CD4-positive, alpha-beta T cell (primary cell): ENCODE measurements around the gene AKAP9. TPM values are rescaled to one million over a fixed set of nuclear protein-coding genes. Genes with fewer than 3 reads are reported as not detected.
A peak's percentile ranks its signal among the peaks of the same experiment; 100 is the strongest.
"Not testable (repeated sequence)": the region's sequence is repeated elsewhere in the genome, so short reads cannot be mapped to it uniquely, and the experiment has no call there.

Experiments used
- ATAC-seq: fragments of 200-7000 bp; cut with Tn5 transposase; one replicate; pipeline ENCODE4 v1.10.0; 2022; ENCODE audit warnings: mild to moderate bottlenecking; ENCODE audit not compliant: poor library complexity
- CTCF ChIA-PET: fragments of 350-600 bp; sonication (Branson Sonifier 250); formaldehyde crosslinking; loops from one replicate; lab custom pipeline; 2021; ENCODE audit warnings: antibody characterized with exemption, inconsistent platforms; lab: Charles Lee
- POLR2A ChIA-PET: fragments of 350-600 bp; sonication (Branson Sonifier 250); formaldehyde crosslinking; loops from one replicate; lab custom pipeline; 2021; ENCODE audit warnings: antibody characterized with exemption, inconsistent platforms; lab: Charles Lee
- DNase-seq, 14 experiments: peaks; one replicate each; pipeline ENCODE4 v3.0.0-alpha.2; 2013 to 2020; ENCODE audit warnings: mixed read lengths in 2 of 14
- H3K27ac ChIP-seq, 2 donors: one replicate each; pipeline versions ENCODE4 v1.5.1 to v1.7.0; 2013; ENCODE audit warnings: low read length in 2 of 2, low read depth in 1 of 2, mild to moderate bottlenecking in 1 of 2
- H3K27me3 ChIP-seq, 2 experiments: 1 replicate in 1 of 2; 2 replicates in 1 of 2; pipeline versions ENCODE4 v1.6.1 to v1.7.0; 2013; ENCODE audit warnings: low read length in 2 of 2, control low read depth in 1 of 2, mild to moderate bottlenecking in 1 of 2, moderate library complexity in 1 of 2; ENCODE audit not compliant: insufficient read depth in 2 of 2, control insufficient read depth in 1 of 2
- H3K36me3 ChIP-seq: one replicate; pipeline ENCODE4 v1.6.1; 2013; ENCODE audit warnings: low read length, control low read depth; ENCODE audit not compliant: insufficient read depth
- H3K4me1 ChIP-seq: one replicate; pipeline ENCODE4 v1.6.1; 2013; ENCODE audit warnings: low read length, control low read depth; ENCODE audit not compliant: insufficient read depth
- H3K4me3 ChIP-seq: one replicate; pipeline ENCODE4 v1.5.1; 2013; ENCODE audit warnings: mild to moderate bottlenecking, low read length, moderate library complexity
- H3K9me3 ChIP-seq, 2 experiments: 1 replicate in 1 of 2; 2 replicates in 1 of 2; pipeline versions ENCODE4 v1.6.1 to v1.7.0; 2013; ENCODE audit warnings: low read length in 2 of 2, mild to moderate bottlenecking in 2 of 2, control low read depth in 1 of 2, moderate library complexity in 1 of 2; ENCODE audit not compliant: control insufficient read depth in 1 of 2, insufficient read depth in 1 of 2
- H3K27ac Mint-ChIP-seq: one replicate; pipeline ENCODE4 v1.8.0; 2020; ENCODE audit warnings: mixed read lengths
- H3K27me3 Mint-ChIP-seq: one replicate; pipeline ENCODE4 v1.8.0; 2021; ENCODE audit warnings: mixed read lengths
- H3K36me3 Mint-ChIP-seq: one replicate; pipeline ENCODE4 v1.8.0; 2021; ENCODE audit warnings: low read depth, mixed read lengths
- H3K4me1 Mint-ChIP-seq: one replicate; pipeline ENCODE4 v1.8.0; 2021; ENCODE audit warnings: low read depth, mixed read lengths
- H3K4me3 Mint-ChIP-seq: one replicate; pipeline ENCODE4 v1.8.0; 2020; ENCODE audit warnings: mild to moderate bottlenecking, mixed read lengths
- H3K9me3 Mint-ChIP-seq: one replicate; pipeline ENCODE4 v1.8.0; 2020; ENCODE audit warnings: mixed read lengths
- CTCF ChIP-seq: fragments of 200-600 bp; IDR thresholded peaks from one replicate; pipeline ENCODE4 v1.8.0; 2022; ENCODE audit warnings: antibody characterized with exemption, mild to moderate bottlenecking
- intact Hi-C, 2 experiments: fragments of 100-400 bp; cut with DNase I in 1 of 2; cut with micrococcal nuclease in 1 of 2; formaldehyde crosslinking; loops; one replicate each; pipeline versions ENCODE4 v1.15.1 to v1.9.0; 2023 to 2025; cut with DNase I, micrococcal nuclease
- total RNA-seq, 174 experiments: library from RNA in 2 of 174; stranded (reverse) in 2 of 174; gene quantifications; one replicate each; pipeline ENCODE4 v1.2.3 and lab custom pipeline; 2021 to 2026

Gene AKAP9
- total RNA-seq, 2 experiments from 2014 or later: 62.5 to 64.8 TPM

GRCh38 chr7:91953618-91954017 lies 13.0 kb downstream of the AKAP9 start:
- POLR2A ChIA-PET: no interaction called here
- Mint-ChIP-seq H3K27me3 (no peaks in the 10 kb centered on the region), H3K27ac (no peak overlapping the region), H3K9me3 (no peaks in the 10 kb centered on the region), H3K36me3 (peaks cover 20% of the 10 kb centered on the region), H3K4me1 (peaks cover 73% of the 10 kb centered on the region), H3K4me3 (no peak overlapping the region)
- no peak overlapping the region for H3K4me3 ChIP-seq
- DNase-seq (peak in 4 of 14 experiments; percentile 11 to 44 (median 36)), ATAC-seq (no peak)
- peaks cover 8% of the 10 kb centered on the region for H3K36me3 ChIP-seq
- TF ChIP-seq CTCF: peak; percentile 42
- no peaks in the 10 kb centered on the region for H3K4me1 ChIP-seq
- H3K9me3 ChIP-seq: no peaks in the 10 kb centered on the region
- no peak overlapping the region for H3K27ac ChIP-seq
- intact Hi-C loops: no loop called here
- H3K27me3 ChIP-seq: no peaks in the 10 kb centered on the region
- CTCF ChIA-PET: interaction anchor here (1.0 to 1.7 kb wide), 3 partner anchors 12 to 74 kb away, joined by 3 to 5 read pairs (median 4); no protein-coding TSS in a partner anchor

GRCh38 chr7:91956464-91956863 lies 15.8 kb downstream of the AKAP9 start:
- H3K9me3 ChIP-seq, ATAC-seq, H3K36me3 ChIP-seq, H3K27me3 Mint-ChIP-seq, POLR2A ChIA-PET, H3K27ac Mint-ChIP-seq, DNase-seq, H3K4me3 ChIP-seq, H3K27me3 ChIP-seq, H3K9me3 Mint-ChIP-seq, H3K4me1 ChIP-seq, H3K4me3 Mint-ChIP-seq, H3K27ac ChIP-seq, intact Hi-C loops: not testable (repeated sequence)
- Mint-ChIP-seq H3K36me3 (peaks cover 11% of the 10 kb centered on the region), H3K4me1 (peaks cover 67% of the 10 kb centered on the region)
- CTCF ChIA-PET: interaction anchor here (0.6 to 1.7 kb wide), 2 partner anchors 9 to 99 kb away, joined by 3 to 6 read pairs; no protein-coding TSS in a partner anchor

- ATAC-seq: no peak
- Histone ChIP-seq H3K4me1 (peaks cover 3% of the 10 kb centered on the region), H3K4me3 (no peak overlapping the region), H3K9me3 (no peaks in the 10 kb centered on the region), H3K36me3 (peaks cover 6% of the 10 kb centered on the region), H3K27me3 (no peaks in the 10 kb centered on the region), H3K27ac (no peak overlapping the region)
- no peak for DNase-seq
- no peak overlapping the region for H3K4me3 Mint-ChIP-seq
- H3K27me3 Mint-ChIP-seq: no peaks in the 10 kb centered on the region
- peaks cover 7% of the 10 kb centered on the region for H3K36me3 Mint-ChIP-seq
- peaks cover 60% of the 10 kb centered on the region for H3K4me1 Mint-ChIP-seq
- no peak overlapping the region for H3K27ac Mint-ChIP-seq
- CTCF ChIA-PET: interaction anchor here (1.7 kb wide), 1 partner anchor 10 kb away, joined by 6 read pairs; no protein-coding TSS in a partner anchor
- intact Hi-C loops: no loop called here
- POLR2A ChIA-PET: no interaction called here
- no peaks in the 10 kb centered on the region for H3K9me3 Mint-ChIP-seq
- TF ChIP-seq CTCF: no peak
Measured at GRCh38 chr7:91957232-91957631, 16.6 kb downstream of the AKAP9 start.

- H3K4me3 ChIP-seq: no peak overlapping the region
- no peaks in the 10 kb centered on the region for H3K9me3 Mint-ChIP-seq
- H3K36me3 ChIP-seq: peaks cover 5% of the 10 kb centered on the region
- H3K4me1 ChIP-seq: peaks cover 3% of the 10 kb centered on the region
- H3K27me3 ChIP-seq: no peaks in the 10 kb centered on the region
- H3K27ac ChIP-seq: no peak overlapping the region
- CTCF ChIA-PET: no interaction called here
- DNase-seq (no peak), ATAC-seq (no peak)
- no peak overlapping the region for H3K4me3 Mint-ChIP-seq
- POLR2A ChIA-PET: no interaction called here
- intact Hi-C loops: no loop called here
- no peaks in the 10 kb centered on the region for H3K9me3 ChIP-seq
- H3K27me3 Mint-ChIP-seq: no peaks in the 10 kb centered on the region
- peaks cover 4% of the 10 kb centered on the region for H3K36me3 Mint-ChIP-seq
- H3K27ac Mint-ChIP-seq: no peak overlapping the region
- peaks cover 54% of the 10 kb centered on the region for H3K4me1 Mint-ChIP-seq
- TF ChIP-seq CTCF: no peak
Measured at GRCh38 chr7:91957823-91958222, 17.2 kb downstream of the AKAP9 start.
